Measurements from ENCODE around the gene PDCD6IP. TPM values are rescaled to one million over a fixed set of nuclear protein-coding genes. Genes with fewer than 3 reads are reported as not detected.
"Not testable (repeated sequence)": the region's sequence is repeated elsewhere in the genome, so short reads cannot be mapped to it uniquely, and the experiment has no call there.

PDCD6IP gene, protein sequence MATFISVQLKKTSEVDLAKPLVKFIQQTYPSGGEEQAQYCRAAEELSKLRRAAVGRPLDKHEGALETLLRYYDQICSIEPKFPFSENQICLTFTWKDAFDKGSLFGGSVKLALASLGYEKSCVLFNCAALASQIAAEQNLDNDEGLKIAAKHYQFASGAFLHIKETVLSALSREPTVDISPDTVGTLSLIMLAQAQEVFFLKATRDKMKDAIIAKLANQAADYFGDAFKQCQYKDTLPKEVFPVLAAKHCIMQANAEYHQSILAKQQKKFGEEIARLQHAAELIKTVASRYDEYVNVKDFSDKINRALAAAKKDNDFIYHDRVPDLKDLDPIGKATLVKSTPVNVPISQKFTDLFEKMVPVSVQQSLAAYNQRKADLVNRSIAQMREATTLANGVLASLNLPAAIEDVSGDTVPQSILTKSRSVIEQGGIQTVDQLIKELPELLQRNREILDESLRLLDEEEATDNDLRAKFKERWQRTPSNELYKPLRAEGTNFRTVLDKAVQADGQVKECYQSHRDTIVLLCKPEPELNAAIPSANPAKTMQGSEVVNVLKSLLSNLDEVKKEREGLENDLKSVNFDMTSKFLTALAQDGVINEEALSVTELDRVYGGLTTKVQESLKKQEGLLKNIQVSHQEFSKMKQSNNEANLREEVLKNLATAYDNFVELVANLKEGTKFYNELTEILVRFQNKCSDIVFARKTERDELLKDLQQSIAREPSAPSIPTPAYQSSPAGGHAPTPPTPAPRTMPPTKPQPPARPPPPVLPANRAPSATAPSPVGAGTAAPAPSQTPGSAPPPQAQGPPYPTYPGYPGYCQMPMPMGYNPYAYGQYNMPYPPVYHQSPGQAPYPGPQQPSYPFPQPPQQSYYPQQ
- total RNA-seq, result 100 to 1,000 TPM in 3 of 4 donors, 10 to 100 TPM in 1; 74.3 to 317 (median 164) TPM

DNA sequence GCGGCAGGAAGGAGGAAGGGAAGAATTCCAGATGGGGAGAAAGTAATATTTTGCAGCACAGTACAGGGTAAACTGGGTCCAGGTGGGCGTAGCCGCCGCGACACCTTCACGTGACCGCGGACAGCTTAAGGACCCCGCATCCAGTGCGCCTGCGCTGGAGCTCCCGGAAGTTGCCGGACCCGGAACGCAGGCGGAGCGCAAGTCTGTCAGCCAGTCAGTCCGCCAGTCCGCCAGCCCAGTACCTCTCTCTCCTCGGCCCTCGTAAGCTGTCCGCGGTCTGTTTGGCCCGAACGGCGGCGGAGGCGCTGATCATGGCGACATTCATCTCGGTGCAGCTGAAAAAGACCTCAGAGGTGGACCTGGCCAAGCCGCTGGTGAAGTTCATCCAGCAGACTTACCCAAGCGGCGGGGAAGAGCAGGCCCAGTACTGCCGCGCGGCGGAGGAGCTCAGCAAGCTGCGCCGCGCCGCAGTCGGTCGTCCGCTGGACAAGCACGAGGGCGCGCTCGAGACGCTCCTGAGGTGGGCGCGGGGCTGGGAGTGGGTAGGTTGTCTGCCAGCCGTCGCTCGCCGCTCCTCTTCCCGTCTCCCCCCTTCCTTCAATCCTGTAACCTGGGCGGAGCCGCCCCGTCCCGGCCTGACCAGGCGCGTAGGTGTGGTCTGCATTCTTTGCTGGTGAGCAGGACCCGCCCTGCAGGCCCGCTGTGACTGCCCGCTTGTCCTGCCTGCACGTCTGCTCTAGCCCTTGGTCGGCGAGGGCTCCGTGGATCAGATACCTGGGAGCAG, at the start of gene PDCD6IP:
Gene PDCD6IP (plus strand): TSS at position 213 of the 784 bp plus-strand sequence. CDS start 99 bp downstream, at position 312.
- Histone ChIP-seq H3K27ac (peak within 1 kb of the TSS; percentile 74 to 94), H3K4me3 (peak within 1 kb of the TSS; percentile 58 to 78), H3K4me1 (peaks cover 0 to 4% of the 10 kb centered on the region in 2 donors), H3K36me3 (no peaks in the 10 kb centered on the region), H3K27me3 (no peaks in the 10 kb centered on the region), H3K9me3 (no peaks in the 10 kb centered on the region)
- DNase-seq, result peak; percentile 87 to 90
- TF ChIP-seq, protein P1, sequence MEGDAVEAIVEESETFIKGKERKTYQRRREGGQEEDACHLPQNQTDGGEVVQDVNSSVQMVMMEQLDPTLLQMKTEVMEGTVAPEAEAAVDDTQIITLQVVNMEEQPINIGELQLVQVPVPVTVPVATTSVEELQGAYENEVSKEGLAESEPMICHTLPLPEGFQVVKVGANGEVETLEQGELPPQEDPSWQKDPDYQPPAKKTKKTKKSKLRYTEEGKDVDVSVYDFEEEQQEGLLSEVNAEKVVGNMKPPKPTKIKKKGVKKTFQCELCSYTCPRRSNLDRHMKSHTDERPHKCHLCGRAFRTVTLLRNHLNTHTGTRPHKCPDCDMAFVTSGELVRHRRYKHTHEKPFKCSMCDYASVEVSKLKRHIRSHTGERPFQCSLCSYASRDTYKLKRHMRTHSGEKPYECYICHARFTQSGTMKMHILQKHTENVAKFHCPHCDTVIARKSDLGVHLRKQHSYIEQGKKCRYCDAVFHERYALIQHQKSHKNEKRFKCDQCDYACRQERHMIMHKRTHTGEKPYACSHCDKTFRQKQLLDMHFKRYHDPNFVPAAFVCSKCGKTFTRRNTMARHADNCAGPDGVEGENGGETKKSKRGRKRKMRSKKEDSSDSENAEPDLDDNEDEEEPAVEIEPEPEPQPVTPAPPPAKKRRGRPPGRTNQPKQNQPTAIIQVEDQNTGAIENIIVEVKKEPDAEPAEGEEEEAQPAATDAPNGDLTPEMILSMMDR (IDR thresholded peaks at IDR 0.05), result peak in 3 of 4 experiments; percentile 14 to 48 (median 21)
- peak; percentile 66 to 89 for TF ChIP-seq POLR2A (IDR thresholded peaks at IDR 0.05)
- intact Hi-C loops (cut with DNase I; ENCODE audit: low total_unique reads), result no loop called here

DNA sequence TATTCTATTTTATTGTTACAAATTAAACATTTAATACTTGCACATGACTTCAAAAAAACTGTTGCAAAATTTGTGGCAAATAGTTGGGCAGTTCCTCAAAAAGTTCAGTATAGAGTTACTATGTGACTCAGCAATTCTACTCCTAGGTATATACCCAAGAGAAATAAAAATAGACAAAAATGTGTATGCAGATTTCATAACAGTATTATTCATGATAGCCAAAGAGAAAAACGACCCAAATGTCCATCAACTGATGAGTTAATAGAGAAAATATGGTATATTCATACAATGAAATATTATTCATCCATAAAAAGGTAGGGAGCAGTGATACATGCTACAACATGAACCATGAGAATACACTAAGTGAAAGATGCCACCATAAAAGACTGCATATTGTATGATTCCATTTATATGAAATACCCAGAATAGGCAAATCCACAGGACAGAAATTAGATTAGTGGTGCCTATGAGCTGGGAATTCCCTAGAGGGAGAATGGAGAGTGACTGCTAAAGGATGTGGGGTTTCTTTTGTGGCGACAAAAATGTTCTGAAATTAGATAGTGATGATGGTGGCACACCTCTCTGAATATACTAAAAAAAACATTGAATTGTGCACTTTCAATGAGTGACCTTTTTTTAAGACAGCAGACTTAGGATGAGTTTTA, 48.8 kb upstream of the PDCD6IP start:
- TF ChIP-seq, protein P1 (IDR thresholded peaks at IDR 0.05), result no peak
- no peak for TF ChIP-seq POLR2A (IDR thresholded peaks at IDR 0.05)
- Histone ChIP-seq H3K9me3 (no peaks in the 10 kb centered on the region), H3K4me3 (no peak overlapping the region), H3K4me1 (no peaks in the 10 kb centered on the region), H3K36me3 (no peaks in the 10 kb centered on the region), H3K27ac (no peak overlapping the region), H3K27me3 (no peaks in the 10 kb centered on the region)
- intact Hi-C loops (cut with DNase I; ENCODE audit: low total_unique reads), result no loop called here
- DNase-seq, result no peak

DNA sequence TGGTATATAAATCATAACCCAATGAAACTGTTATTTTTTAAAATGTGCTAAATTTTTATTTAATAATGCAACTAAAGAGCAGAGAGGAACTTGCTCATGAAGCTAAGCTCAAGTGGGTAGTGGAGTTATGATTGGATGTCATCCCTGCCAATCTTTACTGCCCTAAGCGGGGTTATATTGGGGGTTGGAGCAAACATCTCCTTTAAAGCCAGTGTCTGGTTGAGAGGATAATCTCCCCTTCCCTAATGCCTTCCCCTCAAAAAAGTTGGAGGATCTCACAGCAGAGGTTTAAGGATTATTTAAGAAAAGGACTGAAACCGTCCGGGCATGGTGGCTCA, 48.2 kb upstream of the PDCD6IP start:
- no peak overlapping the region for H3K27ac ChIP-seq
- H3K4me1 ChIP-seq, result no peaks in the 10 kb centered on the region
- intact Hi-C loops (cut with DNase I; ENCODE audit: low total_unique reads), result no loop called here
- TF ChIP-seq POLR2A (IDR thresholded peaks at IDR 0.05), result no peak
- TF ChIP-seq, protein P1 (IDR thresholded peaks at IDR 0.05), result no peak
- H3K27me3 ChIP-seq, result no peaks in the 10 kb centered on the region
- DNase-seq, result no peak
- H3K9me3 ChIP-seq, result no peaks in the 10 kb centered on the region
- no peak overlapping the region for H3K4me3 ChIP-seq
- H3K36me3 ChIP-seq, result no peaks in the 10 kb centered on the region

DNA sequence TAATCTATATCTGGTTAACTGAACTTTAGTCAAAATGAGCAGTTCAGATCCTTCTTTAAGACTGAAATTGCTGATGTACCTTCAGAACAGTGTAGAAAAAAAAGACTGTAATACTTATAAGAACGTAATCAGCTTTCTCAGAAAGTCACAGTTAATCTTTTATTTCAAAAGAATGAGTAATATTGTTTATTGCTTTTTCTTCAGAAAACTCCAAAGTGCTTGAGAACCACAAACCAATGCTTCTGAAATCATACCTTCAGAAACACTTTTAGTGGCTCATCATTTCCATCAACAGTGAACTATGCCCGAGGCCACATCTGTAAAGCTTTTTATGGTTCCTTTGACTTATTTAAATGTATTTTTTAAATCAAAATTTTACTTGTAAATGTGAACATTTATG, 47.1 kb upstream of the PDCD6IP start:
- Histone ChIP-seq H3K36me3 (no peaks in the 10 kb centered on the region), H3K4me3 (no peak overlapping the region), H3K27ac (no peak overlapping the region), H3K9me3 (no peaks in the 10 kb centered on the region), H3K4me1 (no peaks in the 10 kb centered on the region), H3K27me3 (no peaks in the 10 kb centered on the region)
- TF ChIP-seq POLR2A (IDR thresholded peaks at IDR 0.05), result no peak
- TF ChIP-seq, protein P1 (IDR thresholded peaks at IDR 0.05), result no peak
- DNase-seq, result no peak
- intact Hi-C loops (cut with DNase I; ENCODE audit: low total_unique reads), result no loop called here

DNA sequence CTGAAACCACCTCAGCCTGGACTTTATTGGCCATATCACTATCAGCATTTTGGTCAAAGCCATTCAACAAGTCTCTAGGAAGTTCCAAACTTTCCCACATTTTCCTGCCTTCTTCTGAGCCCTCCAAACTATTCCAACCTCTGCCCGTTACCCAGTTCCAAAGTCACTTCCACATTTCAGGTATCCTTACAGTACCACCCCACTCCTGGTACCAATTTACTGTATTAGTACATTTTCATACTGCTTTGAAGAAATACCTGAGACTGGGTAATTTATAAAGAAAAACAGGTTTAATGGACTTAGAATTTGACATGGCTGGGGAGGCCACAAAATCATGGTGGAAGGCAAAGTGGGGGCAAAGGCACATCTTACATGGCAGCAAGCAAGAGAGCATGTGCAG, 44.0 kb upstream of the PDCD6IP start:
- H3K36me3 ChIP-seq; H3K4me3 ChIP-seq; H3K9me3 ChIP-seq; intact Hi-C loops (cut with DNase I; ENCODE audit: low total_unique reads); H3K4me1 ChIP-seq; H3K27me3 ChIP-seq; DNase-seq; H3K27ac ChIP-seq: not testable (repeated sequence)
